ENCODE data around the gene MTHFD1. TPM values are rescaled to one million over a fixed set of nuclear protein-coding genes. Genes with fewer than 3 reads are reported as not detected.

MTHFD1 gene
- total and polyA plus RNA-seq, 9 of the 15 experiments (the other 6 are each of a cell fraction or from before 2014, with no cell fraction given), result 66.7 to 158 (median 90.9) TPM

GRCh38 chr14:64421166-64421565, 33.0 kb downstream of the MTHFD1 start:
- in situ Hi-C loops (cut with MboI), result no loop called here

More at GRCh38 chr14:64421166-64421565, 33.0 kb downstream of the MTHFD1 start:
- H4K20me1 ChIP-seq (replicated peaks; ENCODE audit: control insufficient read depth, insufficient read depth, low read length), result no peaks in the 10 kb centered on the region
- DNase-seq (ENCODE audit: extremely low read depth in 1 of 4, low spot score in 3 of 4) (no peak), FAIRE-seq (no peak), ATAC-seq (no peak)
- POLR2A ChIA-PET, result interaction anchor here (0.8 kb wide), 1 partner anchor 86 kb away, joined by 3 read pairs; no protein-coding TSS in a partner anchor
- no peaks in the 10 kb centered on the region for H3K9me3 ChIP-seq (replicated peaks; ENCODE audit: control insufficient read depth, insufficient read depth, low read depth, low read length)
- H3K4me2 ChIP-seq (ENCODE audit: insufficient read depth, low read length), result no peak overlapping the region
- no peak overlapping the region for H3K9ac ChIP-seq (ENCODE audit: insufficient read depth in 1 of 2, low read depth in 2 of 2, low read length in 2 of 2)
- peaks cover 84% of the 10 kb centered on the region for H3K36me3 ChIP-seq (ENCODE audit: control insufficient read depth, insufficient read depth, low read length)
- intact Hi-C loops (cut with micrococcal nuclease), result loop anchor here (10.0 kb wide), 1 partner anchor 76 kb away; no protein-coding TSS in a partner anchor
- no peak overlapping the region for H3K4me3 ChIP-seq
- BruUV-seq (replicated peaks), result no TSS peak
- H3K27ac ChIP-seq (ENCODE audit: extremely low read depth, low read depth, low read length), result no peak overlapping the region
- TF ChIP-seq GATA2 (CRISPR knock-in tag; IDR thresholded peaks at IDR 0.05) (no peak), SIN3A (IDR thresholded peaks at IDR 0.05; ENCODE audit: borderline replicate concordance in 2 of 2, control insufficient read depth in 1 of 2, low read depth in 2 of 2, low read length in 2 of 2) (no peak), SNRNP70 (optimal IDR thresholded peaks at IDR 0.05; ENCODE audit: low read depth, low read length) (no peak), PKNOX1 (IDR thresholded peaks at IDR 0.05) (peak; percentile 47), CSDE1 (IDR thresholded peaks at IDR 0.05) (no peak), RBM14 (IDR thresholded peaks at IDR 0.05; ENCODE audit: borderline replicate concordance, insufficient read depth, low read depth, low read length) (no peak), MEIS2 (IDR thresholded peaks at IDR 0.05; ENCODE audit: partially characterized antibody) (peak; percentile 31), PBX2 (CRISPR knock-in tag; IDR thresholded peaks at IDR 0.05; ENCODE audit: low read depth) (no peak), PBX2 (tag; conservative IDR thresholded peaks at IDR 0.05; ENCODE audit: low read depth) (peak; percentile 76), COPS2 (conservative IDR thresholded peaks at IDR 0.05) (no peak), ELF2 (CRISPR knock-in tag; IDR thresholded peaks at IDR 0.05) (no peak)
- WGBS (ENCODE audit: insufficient coverage, low coverage, missing lambda C conversion rate), result 55% methylated on average over 6 of the region's 8 CpGs
- no peaks in the 10 kb centered on the region for H3K27me3 ChIP-seq (ENCODE audit: control insufficient read depth in 2 of 2, insufficient read depth in 2 of 2, low read length in 2 of 2)
- H3K79me2 ChIP-seq (ENCODE audit: control insufficient read depth, insufficient read depth, low read length), result no peaks in the 10 kb centered on the region
- no peaks in the 10 kb centered on the region for H3K9me1 ChIP-seq (ENCODE audit: control insufficient read depth, insufficient read depth, low read length)
- H3K4me1 ChIP-seq (replicated peaks in 1 of 2; ENCODE audit: control insufficient read depth in 2 of 2, insufficient read depth in 2 of 2, low read length in 2 of 2), result no peaks in the 10 kb centered on the region
- H2AFZ ChIP-seq (ENCODE audit: low read depth, low read length), result no peak overlapping the region
- CTCF ChIA-PET (ENCODE audit: low intra/inter-chr PET ratio), result no interaction called here
